ENCODE measurements around the gene ARHGAP10.

The ARHGAP10 gene

GRCh38 chr4:147822128-147822527 lies 90.2 kb downstream of the ARHGAP10 start:
- Histone ChIP-seq H3K4me1 (ENCODE audit: control insufficient read depth, low read length) (peaks cover 7% of the 10 kb centered on the region), H3F3A (ENCODE audit: control insufficient read depth, insufficient read depth) (no peaks in the 10 kb centered on the region), H3K4me3 (ENCODE audit: low read length) (no peak overlapping the region), H3K27me3 (ENCODE audit: control insufficient read depth, low read length) (no peaks in the 10 kb centered on the region), H3K9me3 (ENCODE audit: control insufficient read depth, insufficient read depth, low read length) (no peaks in the 10 kb centered on the region), H3K4me2 (ENCODE audit: low read length) (no peak overlapping the region), H3K9me2 (replicated peaks; ENCODE audit: control insufficient read depth, low read length) (no peaks in the 10 kb centered on the region), H3K27ac (ENCODE audit: low read depth, low read length) (no peak overlapping the region), H4K20me1 (ENCODE audit: control insufficient read depth, insufficient read depth, low read depth, low read length) (no peaks in the 10 kb centered on the region), H3K36me3 (ENCODE audit: control insufficient read depth, low read length) (no peaks in the 10 kb centered on the region), H3K79me2 (ENCODE audit: control insufficient read depth, low read length) (no peaks in the 10 kb centered on the region)
- TF ChIP-seq EZH2phosphoT487 (IDR thresholded peaks at IDR 0.05; ENCODE audit: borderline replicate concordance, low read length) (no peak), CTCF (IDR thresholded peaks at IDR 0.05; ENCODE audit: low read depth, low read length, poor library complexity, severe bottlenecking) (no peak)

GRCh38 chr4:147823130-147823529 lies 91.2 kb downstream of the ARHGAP10 start:
- H3K9me3 ChIP-seq (ENCODE audit: control insufficient read depth, insufficient read depth, low read length), result no peaks in the 10 kb centered on the region
- H3K9me2 ChIP-seq (replicated peaks; ENCODE audit: control insufficient read depth, low read length), result no peaks in the 10 kb centered on the region

GRCh38 chr4:147824316-147824715 lies 92.4 kb downstream of the ARHGAP10 start:
- Histone ChIP-seq H3K9me3 (ENCODE audit: control insufficient read depth, insufficient read depth, low read length) (no peaks in the 10 kb centered on the region), H3K9me2 (replicated peaks; ENCODE audit: control insufficient read depth, low read length) (no peaks in the 10 kb centered on the region), H3K4me3 (ENCODE audit: low read length) (no peak overlapping the region), H3K4me1 (ENCODE audit: control insufficient read depth, low read length) (peaks cover 7% of the 10 kb centered on the region), H4K20me1 (ENCODE audit: control insufficient read depth, insufficient read depth, low read depth, low read length) (no peaks in the 10 kb centered on the region), H3K27me3 (ENCODE audit: control insufficient read depth, low read length) (no peaks in the 10 kb centered on the region), H3K79me2 (ENCODE audit: control insufficient read depth, low read length) (no peaks in the 10 kb centered on the region), H3F3A (ENCODE audit: control insufficient read depth, insufficient read depth) (no peaks in the 10 kb centered on the region), H3K36me3 (ENCODE audit: control insufficient read depth, low read length) (no peaks in the 10 kb centered on the region), H3K27ac (ENCODE audit: low read depth, low read length) (no peak overlapping the region), H3K4me2 (ENCODE audit: low read length) (no peak overlapping the region)
- TF ChIP-seq CTCF (IDR thresholded peaks at IDR 0.05; ENCODE audit: low read depth, low read length, poor library complexity, severe bottlenecking), result no peak
- no peak for TF ChIP-seq EZH2phosphoT487 (IDR thresholded peaks at IDR 0.05; ENCODE audit: borderline replicate concordance, low read length)

More at GRCh38 chr4:147823130-147823529, 91.2 kb downstream of the ARHGAP10 start:
- H3K4me2 ChIP-seq (ENCODE audit: low read length), result no peak overlapping the region
- peaks cover 7% of the 10 kb centered on the region for H3K4me1 ChIP-seq (ENCODE audit: control insufficient read depth, low read length)
- H3K4me3 ChIP-seq (ENCODE audit: low read length), result no peak overlapping the region
- no peak for TF ChIP-seq CTCF (IDR thresholded peaks at IDR 0.05; ENCODE audit: low read depth, low read length, poor library complexity, severe bottlenecking)
- no peak for TF ChIP-seq EZH2phosphoT487 (IDR thresholded peaks at IDR 0.05; ENCODE audit: borderline replicate concordance, low read length)
- no peaks in the 10 kb centered on the region for H3K27me3 ChIP-seq (ENCODE audit: control insufficient read depth, low read length)
- H4K20me1 ChIP-seq (ENCODE audit: control insufficient read depth, insufficient read depth, low read depth, low read length), result no peaks in the 10 kb centered on the region
- no peaks in the 10 kb centered on the region for H3K36me3 ChIP-seq (ENCODE audit: control insufficient read depth, low read length)
- H3F3A ChIP-seq (ENCODE audit: control insufficient read depth, insufficient read depth), result no peaks in the 10 kb centered on the region
- no peaks in the 10 kb centered on the region for H3K79me2 ChIP-seq (ENCODE audit: control insufficient read depth, low read length)
- H3K27ac ChIP-seq (ENCODE audit: low read depth, low read length), result no peak overlapping the region
